ENCODE measurements around the gene ZNF415.

DNA sequence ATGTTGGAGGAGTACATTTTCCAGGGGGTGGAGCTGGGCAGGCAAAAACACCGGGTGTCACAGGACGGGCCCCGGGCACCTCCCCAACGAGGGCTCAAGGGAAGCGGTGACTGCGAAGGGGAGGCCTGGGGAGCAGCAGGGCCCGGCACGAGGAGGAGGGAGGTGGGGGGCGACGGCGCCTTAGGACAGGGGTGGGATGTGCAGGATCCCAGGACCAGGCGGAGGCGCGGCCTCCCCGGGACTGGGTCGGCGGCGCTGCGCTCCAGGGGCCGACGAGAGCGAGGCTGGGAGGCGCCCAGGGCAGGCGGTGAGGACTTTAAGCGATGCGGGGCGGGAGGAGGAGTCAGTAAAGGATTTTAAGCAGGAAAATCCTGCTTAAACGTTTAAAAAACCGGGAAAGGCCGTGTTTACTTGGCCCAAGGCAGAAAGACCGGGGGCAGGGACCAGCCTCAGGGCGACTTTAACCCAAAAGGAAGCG is 29.9 kb downstream of the ZNF415 start:
- TF ChIP-seq, protein P1, sequence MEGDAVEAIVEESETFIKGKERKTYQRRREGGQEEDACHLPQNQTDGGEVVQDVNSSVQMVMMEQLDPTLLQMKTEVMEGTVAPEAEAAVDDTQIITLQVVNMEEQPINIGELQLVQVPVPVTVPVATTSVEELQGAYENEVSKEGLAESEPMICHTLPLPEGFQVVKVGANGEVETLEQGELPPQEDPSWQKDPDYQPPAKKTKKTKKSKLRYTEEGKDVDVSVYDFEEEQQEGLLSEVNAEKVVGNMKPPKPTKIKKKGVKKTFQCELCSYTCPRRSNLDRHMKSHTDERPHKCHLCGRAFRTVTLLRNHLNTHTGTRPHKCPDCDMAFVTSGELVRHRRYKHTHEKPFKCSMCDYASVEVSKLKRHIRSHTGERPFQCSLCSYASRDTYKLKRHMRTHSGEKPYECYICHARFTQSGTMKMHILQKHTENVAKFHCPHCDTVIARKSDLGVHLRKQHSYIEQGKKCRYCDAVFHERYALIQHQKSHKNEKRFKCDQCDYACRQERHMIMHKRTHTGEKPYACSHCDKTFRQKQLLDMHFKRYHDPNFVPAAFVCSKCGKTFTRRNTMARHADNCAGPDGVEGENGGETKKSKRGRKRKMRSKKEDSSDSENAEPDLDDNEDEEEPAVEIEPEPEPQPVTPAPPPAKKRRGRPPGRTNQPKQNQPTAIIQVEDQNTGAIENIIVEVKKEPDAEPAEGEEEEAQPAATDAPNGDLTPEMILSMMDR (IDR thresholded peaks at IDR 0.05) = no peak
- TF ChIP-seq POLR2AphosphoS5 (IDR thresholded peaks at IDR 0.05) = no peak
- no peak for TF ChIP-seq POLR2A (IDR thresholded peaks at IDR 0.05)
